HG03575 (cell line): ENCODE measurements around the gene WDR7.

Experiments used
- ATAC-seq: cut with Tn5 transposase; IDR thresholded peaks from one replicate; pipeline ENCODE4 v1.9.1; 2021; ENCODE audit not compliant: unreplicated experiment, insufficient number of reproducible peaks, low FRiP score; ENCODE audit errors: extremely low read depth

WDR7 gene

GRCh38 chr18:56650944-56651770 is at the start of gene WDR7:
Gene WDR7 (plus strand): TSS chr18:56651359. CDS start chr18:56672516, 21,157 bp downstream.
- peak; percentile 93 for ATAC-seq

- no peak for ATAC-seq
Measured at GRCh38 chr18:56606618-56607017, 44.5 kb upstream of the WDR7 start.

GRCh38 chr18:56615738-56616520 is 35.2 kb upstream of the WDR7 start:
- ATAC-seq: no peak

- ATAC-seq: no peak
Measured at GRCh38 chr18:56627991-56628390, 23.2 kb upstream of the WDR7 start.

GRCh38 chr18:56632070-56633022 is 18.8 kb upstream of the WDR7 start:
- no peak for ATAC-seq

- no peak for ATAC-seq
Measured at GRCh38 chr18:56635007-56635406, 16.2 kb upstream of the WDR7 start.

- ATAC-seq: no peak
Measured at GRCh38 chr18:56637176-56637575, 14.0 kb upstream of the WDR7 start.

- no peak for ATAC-seq
Measured at GRCh38 chr18:56637711-56638231, 13.4 kb upstream of the WDR7 start.

- peak; percentile 76 for ATAC-seq
Measured at GRCh38 chr18:56638232-56639103, 12.7 kb upstream of the WDR7 start, which contains the start of gene TXNL1. Gene TXNL1 (minus strand): TSS chr18:56638592. CDS start chr18:56638440, 152 bp downstream.

- no peak for ATAC-seq
Measured at GRCh38 chr18:56639104-56639381, 12.1 kb upstream of the WDR7 start.

GRCh38 chr18:56639571-56639970 is 11.6 kb upstream of the WDR7 start:
- no peak for ATAC-seq

GRCh38 chr18:56641714-56642337 is 9.3 kb upstream of the WDR7 start:
- ATAC-seq: no peak

- ATAC-seq: no peak
Measured at GRCh38 chr18:56643381-56643780, 7.8 kb upstream of the WDR7 start.

GRCh38 chr18:56645415-56646016 is 5.6 kb upstream of the WDR7 start:
- no peak for ATAC-seq

GRCh38 chr18:56647071-56647470 is 4.1 kb upstream of the WDR7 start:
- no peak for ATAC-seq

GRCh38 chr18:56647951-56648893 is 2.9 kb upstream of the WDR7 start:
- ATAC-seq: no peak
